ENCODE measurements around the gene NOSTRIN.

DNA sequence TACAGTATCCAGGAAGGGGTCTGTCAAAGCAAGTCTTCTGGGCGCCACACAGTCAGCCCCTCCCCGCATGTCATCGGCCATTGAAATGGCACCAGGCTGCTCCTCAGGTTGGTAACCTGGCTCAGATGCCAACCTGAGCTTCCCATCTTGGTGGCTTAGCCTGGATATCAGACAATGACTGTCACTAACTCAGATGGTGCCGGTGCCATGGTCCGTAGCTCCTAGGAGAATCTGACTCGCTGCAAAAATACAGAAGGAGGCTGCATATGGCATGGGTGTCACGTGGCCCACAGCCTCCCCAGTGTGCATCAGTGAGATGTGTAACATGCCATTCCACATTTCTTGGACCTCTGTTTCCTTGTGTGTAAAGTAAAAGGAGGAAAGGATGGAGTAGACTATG, 3.2 kb downstream of the NOSTRIN start:
- TF ChIP-seq GATA2 (IDR thresholded peaks at IDR 0.05; ENCODE audit: low read depth, low read length) (no peak), GATA3 (IDR thresholded peaks at IDR 0.05; ENCODE audit: low read depth, low read length) (no peak)

All from SH-SY5Y (cell line).